Neural cell (in vitro differentiated cells): ENCODE results near the gene SCN10A. TPM values are rescaled to one million over a fixed set of nuclear protein-coding genes. Genes with fewer than 3 reads are reported as not detected.
A peak's percentile ranks its signal among the peaks of the same experiment; 100 is the strongest.

Source experiments
- H2AFZ ChIP-seq: fragments of 200-600, 300-800 bp; sonication (generic), shearing (Covaris generic); 2 replicates; pipeline ENCODE4 v1.6.0; 2014; ENCODE audit warnings: low read depth, mild to moderate bottlenecking, antibody characterized with exemption, low read length, moderate library complexity
- H3F3A ChIP-seq: fragments of 200-600 bp; shearing (Covaris generic); 2 replicates; pipeline ENCODE4 v1.6.1; 2016; ENCODE audit warnings: mild to moderate bottlenecking, moderate library complexity, mixed read lengths, antibody characterized with exemption, low read length; ENCODE audit not compliant: insufficient read depth, poor library complexity, severe bottlenecking
- H3K27ac ChIP-seq: fragments of 200-600, 300-800 bp; sonication (generic), shearing (Covaris generic); 2 replicates; pipeline ENCODE4 v1.5.1; 2014; ENCODE audit warnings: mild to moderate bottlenecking, low read length, moderate library complexity
- H3K27me3 ChIP-seq: fragments of 300-800, 200-600 bp; sonication (generic), shearing (Covaris generic); 2 replicates; pipeline ENCODE4 v1.6.0; 2014; ENCODE audit warnings: mild to moderate bottlenecking, low read depth, low read length, moderate library complexity; ENCODE audit not compliant: insufficient read depth
- H3K36me3 ChIP-seq: fragments of 300-800, 200-600 bp; sonication (generic), shearing (Covaris generic); 2 replicates; pipeline ENCODE4 v1.5.1; 2014; ENCODE audit warnings: mild to moderate bottlenecking, antibody characterized with exemption, low read length, moderate library complexity; ENCODE audit not compliant: insufficient read depth
- H3K4me2 ChIP-seq: fragments of 300-800, 200-600 bp; sonication (generic), shearing (Covaris generic); 2 replicates; pipeline ENCODE4 v1.6.0; 2014; ENCODE audit warnings: mild to moderate bottlenecking, low read length
- H3K4me3 ChIP-seq: fragments of 300-800, 200-600 bp; sonication (generic), shearing (Covaris generic); 2 replicates; pipeline ENCODE4 v1.5.1; 2014; ENCODE audit warnings: mild to moderate bottlenecking, low read length, moderate library complexity
- H3K79me2 ChIP-seq: fragments of 200-600 bp; shearing (Covaris generic); replicated peaks from 2 replicates; pipeline ENCODE4 v1.6.0; 2014; ENCODE audit warnings: mild to moderate bottlenecking, low read length, moderate library complexity; ENCODE audit not compliant: insufficient read depth
- H3K9ac ChIP-seq: fragments of 300-800, 200-600 bp; sonication (generic), shearing (Covaris generic); 2 replicates; pipeline ENCODE4 v1.6.1; 2016; ENCODE audit warnings: mild to moderate bottlenecking, low read length, mixed read lengths
- H3K9me2 ChIP-seq: fragments of 200-600 bp; shearing (Covaris generic); 2 replicates; pipeline ENCODE4 v1.6.1; 2016; ENCODE audit warnings: mild to moderate bottlenecking, low read length, mixed read lengths; ENCODE audit not compliant: insufficient read depth
- H3K9me3 ChIP-seq: fragments of 200-600, 300-800 bp; sonication (generic), shearing (Covaris generic); 2 replicates; pipeline ENCODE4 v1.6.1; 2016; ENCODE audit warnings: mild to moderate bottlenecking, mixed run types, low read length, moderate library complexity, mixed read lengths
- H4K20me1 ChIP-seq: fragments of 200-600 bp; shearing (Covaris generic); 2 replicates; pipeline ENCODE4 v1.6.1; 2016; ENCODE audit warnings: mild to moderate bottlenecking, mixed run types; ENCODE audit not compliant: insufficient read depth
- EP300 ChIP-seq: fragments of 450-650 bp; conservative IDR thresholded peaks from 2 replicates; pipeline ENCODE4 v1.6.1; 2014; ENCODE audit warnings: antibody characterized with exemption, mild to moderate bottlenecking, moderate library complexity; ENCODE audit not compliant: poor library complexity, severe bottlenecking
- EZH2 ChIP-seq: fragments of 200-600, 300-800 bp; shearing (Covaris generic), sonication (generic); IDR thresholded peaks from 2 replicates; pipeline ENCODE4 v1.6.1; 2014; ENCODE audit warnings: antibody characterized with exemption, low read length, borderline replicate concordance, mild to moderate bottlenecking; ENCODE audit not compliant: insufficient read depth, poor library complexity, severe bottlenecking
- MXI1 ChIP-seq: fragments of 450-650 bp; conservative IDR thresholded peaks from 2 replicates; pipeline ENCODE4 v1.6.1; 2014; ENCODE audit warnings: antibody characterized with exemption, mild to moderate bottlenecking; ENCODE audit not compliant: poor library complexity, severe bottlenecking
- POLR2AphosphoS5 ChIP-seq: IDR thresholded peaks from 2 replicates; pipeline ENCODE4 v1.6.1; 2012
- RAD21 ChIP-seq: fragments of 450-650 bp; conservative IDR thresholded peaks from 2 replicates; pipeline ENCODE4 v1.6.1; 2014; ENCODE audit warnings: antibody characterized with exemption, mild to moderate bottlenecking, moderate library complexity
- SMC3 ChIP-seq: fragments of 450-650 bp; conservative IDR thresholded peaks from 2 replicates; pipeline ENCODE4 v1.6.1; 2014; ENCODE audit warnings: antibody characterized with exemption, mild to moderate bottlenecking, moderate library complexity; ENCODE audit not compliant: poor library complexity
- TAF1 ChIP-seq: IDR thresholded peaks from 2 replicates; pipeline ENCODE4 v1.6.1; 2012; ENCODE audit warnings: low read depth
- polyA plus RNA-seq: library from polyadenylated mRNA; depleted of rRNA; stranded (reverse); fragments of >200 nt; gene quantifications from 2 replicates; pipeline ENCODE4 v1.2.3, GENCODE V29; 2014
- TF ChIP-seq, protein P1 (sequence below): fragments of 450-650 bp; IDR thresholded peaks from 2 replicates; pipeline ENCODE4 v1.5.1; 2014; ENCODE audit warnings: antibody characterized with exemption, mild to moderate bottlenecking, moderate library complexity; ENCODE audit not compliant: poor library complexity, severe bottlenecking
- TF ChIP-seq, protein P2 (sequence below): IDR thresholded peaks from 2 replicates; pipeline ENCODE4 v1.6.1; 2012; ENCODE audit warnings: borderline replicate concordance

Gene SCN10A
- polyA plus RNA-seq, 1 donor from 2014 or later: not detected

DNA sequence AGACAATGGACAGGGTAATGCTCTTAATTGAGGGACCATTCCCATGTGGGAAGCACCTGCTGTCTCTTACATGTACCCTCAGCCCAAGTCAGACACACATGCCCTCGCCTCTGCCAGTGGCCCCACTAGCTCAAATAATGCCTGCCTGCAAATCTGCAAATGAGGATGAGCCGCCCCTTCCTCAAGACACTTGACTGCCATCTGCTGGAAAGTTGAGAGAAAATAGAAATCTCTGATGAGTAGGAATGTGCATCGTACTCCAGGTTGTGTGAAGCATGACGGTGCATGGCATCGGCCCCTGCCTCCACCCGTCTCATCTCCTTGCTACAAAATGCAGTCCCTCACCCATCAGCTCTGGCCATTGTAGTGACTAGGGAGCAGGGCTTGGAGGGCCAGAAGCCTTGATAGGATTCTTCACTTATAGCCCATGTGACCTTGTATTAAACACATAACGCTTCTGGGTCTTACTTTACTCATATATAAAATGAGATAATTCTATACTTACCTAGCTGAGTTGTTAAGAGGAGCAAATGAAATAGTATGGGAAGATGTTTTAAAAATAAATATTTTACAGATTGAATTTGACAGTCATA lies 160.2 kb downstream of the SCN10A start:
- Histone ChIP-seq H3K27me3 (peaks cover 5% of the 10 kb centered on the region), H3K4me2 (no peak overlapping the region), H3F3A (no peaks in the 10 kb centered on the region), H4K20me1 (no peaks in the 10 kb centered on the region), H3K36me3 (no peaks in the 10 kb centered on the region), H3K4me3 (no peak overlapping the region), H3K27ac (no peak overlapping the region), H3K79me2 (no peaks in the 10 kb centered on the region), H3K9ac (no peak overlapping the region), H3K9me2 (no peaks in the 10 kb centered on the region), H3K9me3 (no peaks in the 10 kb centered on the region), H2AFZ (no peak overlapping the region)
- no peak for TF ChIP-seq MXI1
- peak; percentile 76 for TF ChIP-seq SMC3
- peak; percentile 72 for TF ChIP-seq RAD21
- TF ChIP-seq EZH2: no peak
- TF ChIP-seq, protein P1, sequence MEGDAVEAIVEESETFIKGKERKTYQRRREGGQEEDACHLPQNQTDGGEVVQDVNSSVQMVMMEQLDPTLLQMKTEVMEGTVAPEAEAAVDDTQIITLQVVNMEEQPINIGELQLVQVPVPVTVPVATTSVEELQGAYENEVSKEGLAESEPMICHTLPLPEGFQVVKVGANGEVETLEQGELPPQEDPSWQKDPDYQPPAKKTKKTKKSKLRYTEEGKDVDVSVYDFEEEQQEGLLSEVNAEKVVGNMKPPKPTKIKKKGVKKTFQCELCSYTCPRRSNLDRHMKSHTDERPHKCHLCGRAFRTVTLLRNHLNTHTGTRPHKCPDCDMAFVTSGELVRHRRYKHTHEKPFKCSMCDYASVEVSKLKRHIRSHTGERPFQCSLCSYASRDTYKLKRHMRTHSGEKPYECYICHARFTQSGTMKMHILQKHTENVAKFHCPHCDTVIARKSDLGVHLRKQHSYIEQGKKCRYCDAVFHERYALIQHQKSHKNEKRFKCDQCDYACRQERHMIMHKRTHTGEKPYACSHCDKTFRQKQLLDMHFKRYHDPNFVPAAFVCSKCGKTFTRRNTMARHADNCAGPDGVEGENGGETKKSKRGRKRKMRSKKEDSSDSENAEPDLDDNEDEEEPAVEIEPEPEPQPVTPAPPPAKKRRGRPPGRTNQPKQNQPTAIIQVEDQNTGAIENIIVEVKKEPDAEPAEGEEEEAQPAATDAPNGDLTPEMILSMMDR: peak; percentile 78

DNA sequence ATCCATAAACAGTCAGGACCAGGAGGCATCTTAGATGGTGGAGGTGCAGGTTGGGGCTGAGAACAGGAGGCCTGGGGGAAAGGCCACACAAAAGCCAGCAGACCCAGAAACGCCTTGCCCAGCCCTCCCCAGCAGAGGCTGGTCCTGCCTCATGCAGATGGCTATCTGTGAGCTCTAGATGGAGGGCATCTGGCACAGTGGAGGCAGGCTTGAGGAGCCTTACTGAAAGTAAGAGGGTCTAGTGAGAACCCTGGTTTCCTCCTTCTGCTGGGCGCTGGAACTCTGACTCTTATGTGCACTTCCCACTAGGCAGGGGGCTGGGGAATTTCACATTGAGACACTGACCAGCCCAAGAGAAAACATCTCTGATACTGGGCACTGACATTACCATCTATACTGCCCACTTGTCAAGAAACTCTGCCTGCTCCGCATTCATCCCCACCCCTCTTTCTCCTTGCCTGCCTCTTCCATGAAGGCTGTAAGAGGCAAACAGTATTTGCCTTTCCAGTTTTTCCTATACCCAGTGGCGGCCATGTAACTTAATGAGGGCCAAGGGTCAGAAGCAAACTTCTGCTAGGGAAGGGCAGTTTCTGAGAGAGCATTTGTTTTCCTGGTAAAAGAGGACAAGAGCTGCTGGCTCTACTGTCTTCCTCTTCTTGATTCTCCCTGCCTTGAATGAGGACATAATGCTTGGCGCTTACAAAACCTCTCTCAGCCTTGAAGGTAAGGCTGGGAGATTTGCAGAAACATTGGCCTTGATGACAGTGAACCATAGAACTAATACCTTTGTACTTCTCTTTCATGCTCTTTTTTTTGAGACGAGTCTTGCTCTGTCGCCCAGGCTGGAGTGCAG lies 162.1 kb downstream of the SCN10A start:
- Histone ChIP-seq H3K27me3 (peaks cover 21% of the 10 kb centered on the region), H3K4me2 (no peak overlapping the region), H3K27ac (no peak overlapping the region), H3K9ac (no peak overlapping the region), H3K9me2 (no peaks in the 10 kb centered on the region), H3K4me3 (no peak overlapping the region), H3K9me3 (no peaks in the 10 kb centered on the region), H3K36me3 (no peaks in the 10 kb centered on the region), H3K79me2 (no peaks in the 10 kb centered on the region), H2AFZ (no peak overlapping the region), H3F3A (no peaks in the 10 kb centered on the region), H4K20me1 (no peaks in the 10 kb centered on the region)
- TF ChIP-seq, protein P1: no peak
- no peak for TF ChIP-seq EP300
- no peak for TF ChIP-seq RAD21
- TF ChIP-seq EZH2: no peak

DNA sequence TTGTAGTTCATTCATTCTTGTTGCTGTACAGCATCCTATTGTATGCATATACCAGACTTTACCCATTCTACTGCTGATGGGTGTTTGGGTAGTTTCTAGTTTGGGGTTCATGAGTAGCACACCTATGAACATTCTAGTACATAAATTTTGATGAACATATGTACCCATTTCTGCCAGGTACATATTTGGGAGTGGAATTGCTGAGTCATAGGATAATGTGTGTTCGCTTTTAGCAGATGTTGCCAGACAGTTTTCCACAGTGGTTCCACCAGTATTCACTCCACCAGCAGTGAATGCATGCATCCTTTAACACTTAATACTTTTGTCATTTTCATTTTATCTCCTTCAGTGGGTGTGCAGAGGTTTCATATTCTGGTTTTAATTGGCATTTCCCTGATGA lies 163.1 kb downstream of the SCN10A start:
- no peaks in the 10 kb centered on the region for H3F3A ChIP-seq
- H3K4me3 ChIP-seq: no peak overlapping the region
- H2AFZ ChIP-seq: no peak overlapping the region
- no peaks in the 10 kb centered on the region for H3K36me3 ChIP-seq
- H3K9ac ChIP-seq: no peak overlapping the region
- TF ChIP-seq SMC3 (no peak), TAF1 (no peak), EZH2 (no peak), MXI1 (no peak), POLR2AphosphoS5 (no peak), EP300 (no peak), RAD21 (no peak)
- TF ChIP-seq, protein P2, sequence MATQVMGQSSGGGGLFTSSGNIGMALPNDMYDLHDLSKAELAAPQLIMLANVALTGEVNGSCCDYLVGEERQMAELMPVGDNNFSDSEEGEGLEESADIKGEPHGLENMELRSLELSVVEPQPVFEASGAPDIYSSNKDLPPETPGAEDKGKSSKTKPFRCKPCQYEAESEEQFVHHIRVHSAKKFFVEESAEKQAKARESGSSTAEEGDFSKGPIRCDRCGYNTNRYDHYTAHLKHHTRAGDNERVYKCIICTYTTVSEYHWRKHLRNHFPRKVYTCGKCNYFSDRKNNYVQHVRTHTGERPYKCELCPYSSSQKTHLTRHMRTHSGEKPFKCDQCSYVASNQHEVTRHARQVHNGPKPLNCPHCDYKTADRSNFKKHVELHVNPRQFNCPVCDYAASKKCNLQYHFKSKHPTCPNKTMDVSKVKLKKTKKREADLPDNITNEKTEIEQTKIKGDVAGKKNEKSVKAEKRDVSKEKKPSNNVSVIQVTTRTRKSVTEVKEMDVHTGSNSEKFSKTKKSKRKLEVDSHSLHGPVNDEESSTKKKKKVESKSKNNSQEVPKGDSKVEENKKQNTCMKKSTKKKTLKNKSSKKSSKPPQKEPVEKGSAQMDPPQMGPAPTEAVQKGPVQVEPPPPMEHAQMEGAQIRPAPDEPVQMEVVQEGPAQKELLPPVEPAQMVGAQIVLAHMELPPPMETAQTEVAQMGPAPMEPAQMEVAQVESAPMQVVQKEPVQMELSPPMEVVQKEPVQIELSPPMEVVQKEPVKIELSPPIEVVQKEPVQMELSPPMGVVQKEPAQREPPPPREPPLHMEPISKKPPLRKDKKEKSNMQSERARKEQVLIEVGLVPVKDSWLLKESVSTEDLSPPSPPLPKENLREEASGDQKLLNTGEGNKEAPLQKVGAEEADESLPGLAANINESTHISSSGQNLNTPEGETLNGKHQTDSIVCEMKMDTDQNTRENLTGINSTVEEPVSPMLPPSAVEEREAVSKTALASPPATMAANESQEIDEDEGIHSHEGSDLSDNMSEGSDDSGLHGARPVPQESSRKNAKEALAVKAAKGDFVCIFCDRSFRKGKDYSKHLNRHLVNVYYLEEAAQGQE: no peak
- TF ChIP-seq, protein P1: no peak
- H3K79me2 ChIP-seq: no peaks in the 10 kb centered on the region
- no peaks in the 10 kb centered on the region for H4K20me1 ChIP-seq
- no peak overlapping the region for H3K27ac ChIP-seq
- no peaks in the 10 kb centered on the region for H3K9me2 ChIP-seq
- no peak overlapping the region for H3K4me2 ChIP-seq
- no peaks in the 10 kb centered on the region for H3K9me3 ChIP-seq
- peaks cover 28% of the 10 kb centered on the region for H3K27me3 ChIP-seq
